IPS-18c (cell line): ENCODE data around the gene DYNC1I1.

Experiments used
- H3K4me3 ChIP-seq: 2 replicates; pipeline ENCODE4 v1.7.0; 2013; ENCODE audit warnings: low read depth, mild to moderate bottlenecking, low read length, moderate library complexity; ENCODE audit not compliant: insufficient read depth
- H3K9me3 ChIP-seq: one replicate; pipeline ENCODE4 v1.6.1; 2013; ENCODE audit warnings: mild to moderate bottlenecking, low read length, moderate library complexity; ENCODE audit not compliant: control insufficient read depth, insufficient read depth

Gene DYNC1I1

GRCh38 chr7:96104984-96105383 is 332.6 kb downstream of the DYNC1I1 start:
- H3K9me3 ChIP-seq, result no peaks in the 10 kb centered on the region
- H3K4me3 ChIP-seq, result no peak overlapping the region

GRCh38 chr7:96111405-96111804 is 339.1 kb downstream of the DYNC1I1 start:
- no peaks in the 10 kb centered on the region for H3K9me3 ChIP-seq
- no peak overlapping the region for H3K4me3 ChIP-seq

- Histone ChIP-seq H3K4me3 (no peak overlapping the region), H3K9me3 (no peaks in the 10 kb centered on the region)
Observed at GRCh38 chr7:96114190-96114589, 341.8 kb downstream of the DYNC1I1 start.

- Histone ChIP-seq H3K9me3 (no peaks in the 10 kb centered on the region), H3K4me3 (no peak overlapping the region)
Observed at GRCh38 chr7:96116173-96116572, 343.8 kb downstream of the DYNC1I1 start.

- no peaks in the 10 kb centered on the region for H3K9me3 ChIP-seq
- no peak overlapping the region for H3K4me3 ChIP-seq
Observed at GRCh38 chr7:96118449-96119001, 346.2 kb downstream of the DYNC1I1 start.

GRCh38 chr7:96120445-96121225 is 348.3 kb downstream of the DYNC1I1 start:
- Histone ChIP-seq H3K4me3 (no peak overlapping the region), H3K9me3 (no peaks in the 10 kb centered on the region)

GRCh38 chr7:96121752-96122151 is 349.4 kb downstream of the DYNC1I1 start:
- H3K4me3 ChIP-seq, result no peak overlapping the region
- H3K9me3 ChIP-seq, result no peaks in the 10 kb centered on the region

- H3K9me3 ChIP-seq, result no peaks in the 10 kb centered on the region
- no peak overlapping the region for H3K4me3 ChIP-seq
Observed at GRCh38 chr7:96122746-96123145, 350.4 kb downstream of the DYNC1I1 start.

- Histone ChIP-seq H3K4me3 (no peak overlapping the region), H3K9me3 (no peaks in the 10 kb centered on the region)
Observed at GRCh38 chr7:96126382-96126781, 354.0 kb downstream of the DYNC1I1 start.

GRCh38 chr7:96127746-96128145 is 355.4 kb downstream of the DYNC1I1 start:
- no peaks in the 10 kb centered on the region for H3K9me3 ChIP-seq
- no peak overlapping the region for H3K4me3 ChIP-seq

GRCh38 chr7:96131525-96131924 is 359.2 kb downstream of the DYNC1I1 start:
- Histone ChIP-seq H3K4me3 (no peak overlapping the region), H3K9me3 (no peaks in the 10 kb centered on the region)

GRCh38 chr7:96135241-96135640 is 362.9 kb downstream of the DYNC1I1 start:
- Histone ChIP-seq H3K9me3 (no peaks in the 10 kb centered on the region), H3K4me3 (no peak overlapping the region)

- H3K4me3 ChIP-seq, result no peak overlapping the region
- H3K9me3 ChIP-seq, result no peaks in the 10 kb centered on the region
Observed at GRCh38 chr7:96136600-96137239, 364.4 kb downstream of the DYNC1I1 start.

GRCh38 chr7:96143495-96144259 is 371.3 kb downstream of the DYNC1I1 start:
- H3K9me3 ChIP-seq, result no peaks in the 10 kb centered on the region
- H3K4me3 ChIP-seq, result no peak overlapping the region

- H3K4me3 ChIP-seq, result no peak overlapping the region
- H3K9me3 ChIP-seq, result no peaks in the 10 kb centered on the region
Observed at GRCh38 chr7:96144260-96144526, 371.8 kb downstream of the DYNC1I1 start.
